GM12878 (cell line): ENCODE data around the gene IRAK4. TPM values are rescaled to one million over a fixed set of nuclear protein-coding genes. Genes with fewer than 3 reads are reported as not detected.

Source experiments
- ATAC-seq: fragments of 200-7000 bp; cut with Tn5 transposase; 3 replicates; pipeline ENCODE4 v1.9.1; 2020; ENCODE audit warnings: mild to moderate bottlenecking, moderate library complexity
- BruUV-seq: library from RNA; stranded (reverse); fragments of 400-500 nt; replicated peaks from 2 replicates; lab custom pipeline; 2021; lab: Mats Ljungman, UMichigan
- CTCF ChIA-PET: fragments of 300-600 bp; sonication (Branson Sonifier 250); formaldehyde crosslinking; extraction: SDS; loops from one replicate; lab custom pipeline; 2021; ENCODE audit warnings: inconsistent platforms; lab: Yijun Ruan, JAX
- POLR2A ChIA-PET: fragments of 350-600 bp; formaldehyde crosslinking; extraction: SDS; loops from one replicate; lab custom pipeline; 2021; ENCODE audit warnings: inconsistent platforms; lab: Charles Lee
- RAD21 ChIA-PET: fragments of 300-600 bp; sonication (Branson Sonifier 250); formaldehyde crosslinking; loops from one replicate; lab custom pipeline; 2023; ENCODE audit warnings: antibody characterized with exemption; ENCODE audit not compliant: unreplicated experiment; lab: Charles Lee
- SMC1A ChIA-PET: fragments of 300-600 bp; sonication (Branson Sonifier 250); formaldehyde crosslinking; loops from one replicate; lab custom pipeline; 2023; ENCODE audit not compliant: unreplicated experiment, uncharacterized antibody; lab: Charles Lee
- DNase-seq: peaks from one replicate; pipeline ENCODE4 v3.0.0-alpha.2; 2011; ENCODE audit warnings: low read depth, low spot score
- FAIRE-seq: peaks from 3 replicates; lab custom pipeline; 2011; peaks lifted over from hg19 to GRCh38; lab: Jason Lieb, UNC
- H2AFZ ChIP-seq: 2 replicates; pipeline ENCODE4 v1.6.0; 2011; ENCODE audit warnings: low read depth, low read length, control low read depth; ENCODE audit not compliant: control insufficient read depth
- H3K27ac ChIP-seq: 2 replicates; pipeline ENCODE4 v1.5.1; 2011; ENCODE audit warnings: control low read depth; ENCODE audit not compliant: control insufficient read depth, insufficient read depth
- H3K27me3 ChIP-seq, 2 experiments: replicated peaks in 1 of 2; 2 replicates each; pipeline versions ENCODE4 v1.6.0 to v1.6.1; 2011; ENCODE audit warnings: low read length in 1 of 2; ENCODE audit not compliant: control insufficient read depth in 2 of 2, insufficient read depth in 2 of 2
- H3K36me3 ChIP-seq, 2 experiments: 2 replicates each; pipeline ENCODE4 v1.5.1; 2011; ENCODE audit warnings: low read length in 1 of 2; ENCODE audit not compliant: control insufficient read depth in 2 of 2, insufficient read depth in 2 of 2
- H3K4me1 ChIP-seq: 2 replicates; pipeline ENCODE4 v1.6.1; 2011; ENCODE audit warnings: mild to moderate bottlenecking, low read length, moderate library complexity, mixed read lengths; ENCODE audit not compliant: control insufficient read depth, insufficient read depth
- H3K4me2 ChIP-seq: 2 replicates; pipeline ENCODE4 v1.6.0; 2011; ENCODE audit warnings: control low read depth; ENCODE audit not compliant: control insufficient read depth, insufficient read depth
- H3K4me3 ChIP-seq: fragments of 200-600 bp; sonication (generic); 2 replicates; pipeline ENCODE4 v1.5.1; 2016
- H3K79me2 ChIP-seq: 2 replicates; pipeline ENCODE4 v1.6.0; 2011; ENCODE audit warnings: low read length; ENCODE audit not compliant: control insufficient read depth, insufficient read depth
- H3K9ac ChIP-seq: 2 replicates; pipeline ENCODE4 v1.8.0; 2011; ENCODE audit warnings: low read length, control low read depth, mixed read lengths; ENCODE audit not compliant: control insufficient read depth, insufficient read depth
- H3K9me3 ChIP-seq: replicated peaks from 3 replicates; pipeline ENCODE4 v1.5.1; 2011; ENCODE audit warnings: mild to moderate bottlenecking, low read length; ENCODE audit not compliant: control insufficient read depth, insufficient read depth
- H4K20me1 ChIP-seq: 2 replicates; pipeline ENCODE4 v1.6.0; 2011; ENCODE audit not compliant: control insufficient read depth, insufficient read depth
- EGR1 ChIP-seq, 2 experiments: IDR thresholded peaks; 1 replicate in 1 of 2; 2 replicates in 1 of 2; pipeline ENCODE4 v1.6.1; 2011 to 2012; ENCODE audit warnings: low read depth in 2 of 2, low read length in 2 of 2, borderline replicate concordance in 1 of 2, mild to moderate bottlenecking in 1 of 2, moderate library complexity in 1 of 2
- KLF5 ChIP-seq: fragments of 450-650 bp; IDR thresholded peaks from 2 replicates; pipeline ENCODE4 v1.6.1; 2014; ENCODE audit warnings: mild to moderate bottlenecking; ENCODE audit not compliant: partially characterized antibody
- PAX5 ChIP-seq: IDR thresholded peaks from 2 replicates; pipeline ENCODE4 v1.6.1; 2011; ENCODE audit warnings: low read depth, low read length, borderline replicate concordance
- PKNOX1 ChIP-seq: fragments of 450-650 bp; IDR thresholded peaks from 2 replicates; pipeline ENCODE4 v1.6.1; 2016; ENCODE audit warnings: mild to moderate bottlenecking
- POLR2AphosphoS5 ChIP-seq: IDR thresholded peaks from 2 replicates; pipeline ENCODE4 v1.6.1; 2011; ENCODE audit warnings: mild to moderate bottlenecking, low read length, inconsistent platforms
- PRDM15 ChIP-seq: fragments of 450-650 bp; formaldehyde crosslinking; IDR thresholded peaks from 2 replicates; pipeline ENCODE4 v1.4.0; 2020; ENCODE audit warnings: mild to moderate bottlenecking, moderate library complexity
- SP1 ChIP-seq: IDR thresholded peaks from one replicate; pipeline ENCODE4 v1.6.1; 2011; ENCODE audit warnings: low read depth, low read length
- STAT1 ChIP-seq: fragments of 450-650 bp; conservative IDR thresholded peaks from 2 replicates; pipeline ENCODE4 v1.6.1; 2014; ENCODE audit warnings: antibody characterized with exemption, mild to moderate bottlenecking
- ZBTB11 ChIP-seq: fragments of 450-650 bp; formaldehyde crosslinking; IDR thresholded peaks from 2 replicates; pipeline ENCODE4 v1.5.0; 2022; ENCODE audit warnings: mild to moderate bottlenecking, missing genetic modification characterization
- ZNF592 ChIP-seq: fragments of 450-650 bp; IDR thresholded peaks from 2 replicates; pipeline ENCODE4 v1.6.1; 2017; ENCODE audit warnings: mild to moderate bottlenecking, moderate library complexity
- WGBS: methylation state at CpG from one replicate; pipeline ENCODE4 v1.1.6; 2016; ENCODE audit warnings: low lambda C conversion rate; ENCODE audit not compliant: insufficient replicate concordance, insufficient coverage; ENCODE audit errors: missing lambda C conversion rate; 5-methylcytosine and 5-hydroxymethylcytosine counted together
- in situ Hi-C: fragments of 300-500 bp; cut with MboI; formaldehyde crosslinking; loops from 9 replicates; pipeline ENCODE4 v1.14.3; 2018; ENCODE audit warnings: mixed read lengths
- intact Hi-C: fragments of 100-400 bp; cut with micrococcal nuclease; formaldehyde crosslinking; loops from one replicate; pipeline ENCODE4 v1.14.2; 2022; ENCODE audit not compliant: unreplicated experiment
- polyA plus RNA-seq, 11 experiments: library from polyadenylated mRNA; depleted of rRNA in 4 of 11; unstranded in 6 of 11; stranded (reverse) in 5 of 11; fragments of >200 nt; fragmentation: Nextera tagmentation in 4 of 11; fragmentation: Illumina TruSeq in 1 of 11; extraction: Ambion mirVana in 4 of 11; extraction: Trizol in 1 of 11; gene quantifications; 1 replicate in 1 of 11; 2 replicates in 10 of 11; pipeline versions ENCODE4 v1.2.1 to v1.2.3, GENCODE V29; 2011 to 2016; ENCODE audit warnings: inconsistent platforms in 2 of 11, missing spikeins in 2 of 11, low read depth in 1 of 11
- total RNA-seq, 4 experiments: library from RNA; depleted of rRNA in 3 of 4; stranded (reverse); fragments of >200 nt in 3 of 4; fragmentation: Illumina TruSeq in 1 of 4; extraction: Trizol in 1 of 4; gene quantifications; 2 replicates each; pipeline versions ENCODE4 v1.2.1 to v1.2.3, GENCODE V29; 2013 to 2021

Gene IRAK4
- total and polyA plus RNA-seq, 10 of the 15 experiments (the other 5 are each of a cell fraction or from before 2014, with no cell fraction given): 7.9 to 46.8 (median 20.9) TPM

GRCh38 chr12:43730283-43730682, 28.5 kb upstream of the IRAK4 start (continued):
- TF ChIP-seq PRDM15 (CRISPR knock-in tag) (no peak), EGR1 (IDR thresholded peaks at IDR 0.05; ENCODE audit: borderline replicate concordance in 1 of 2, low read depth in 2 of 2, low read length in 2 of 2) (no peak), PAX5 (no peak)
- TF ChIP-seq, all 136 proteins: peak for 0

- Histone ChIP-seq H3K27me3 (no peaks in the 10 kb centered on the region), H3K36me3 (peaks cover 0 to 12% of the 10 kb centered on the region in 2 experiments; a peak in 2 of 4 replicates), H3K4me1 (no peaks in the 10 kb centered on the region), H3K9ac (no peak overlapping the region), H3K4me3 (no peak overlapping the region), H3K27ac (no peak overlapping the region), H3K79me2 (no peaks in the 10 kb centered on the region), H3K4me2 (no peak overlapping the region), H4K20me1 (no peaks in the 10 kb centered on the region), H2AFZ (no peak overlapping the region), H3K9me3 (no peaks in the 10 kb centered on the region)
- BruUV-seq: no TSS peak
- WGBS: 95% methylated on average over 3 of the region's 3 CpGs
- ChIA-PET CTCF (interaction anchor here (1.0 kb wide), 1 partner anchor 148 kb away, joined by 3 read pairs; no protein-coding TSS in a partner anchor), SMC1A (no interaction called here), RAD21 (no interaction called here), POLR2A (no interaction called here)
- intact Hi-C loops: no loop called here
- in situ Hi-C loops: no loop called here
- FAIRE-seq (no peak), ATAC-seq (no peak), DNase-seq (no peak)
- no peak for TF ChIP-seq PKNOX1
- TF ChIP-seq ZBTB11 (CRISPR knock-in tag): no peak
- TF ChIP-seq KLF5: no peak
- no peak for TF ChIP-seq POLR2AphosphoS5
- TF ChIP-seq ZNF592: no peak
- no peak for TF ChIP-seq SP1
- no peak for TF ChIP-seq STAT1
Observed at GRCh38 chr12:43733687-43734086, 25.1 kb upstream of the IRAK4 start.
